ENCODE data around the gene SYTL2.
"Not testable (repeated sequence)": the region's sequence is repeated elsewhere in the genome, so short reads cannot be mapped to it uniquely, and the experiment has no call there.

The SYTL2 gene

GRCh38 chr11:85847436-85847835 is 36.5 kb upstream of the SYTL2 start:
- H3K27me3 ChIP-seq (ENCODE audit: control insufficient read depth, insufficient read depth, low read length, poor library complexity, severe bottlenecking), result no peaks in the 10 kb centered on the region
- H3K4me1 ChIP-seq (ENCODE audit: control insufficient read depth, insufficient read depth, low read length), result no peaks in the 10 kb centered on the region
- no peak overlapping the region for H3K27ac ChIP-seq (ENCODE audit: insufficient read depth, low read depth, low read length, poor library complexity, severe bottlenecking)
- H3K9me3 ChIP-seq (ENCODE audit: control insufficient read depth, low read length), result no peaks in the 10 kb centered on the region
- no peaks in the 10 kb centered on the region for H3K36me3 ChIP-seq (ENCODE audit: control insufficient read depth, insufficient read depth, low read length)
- no peak overlapping the region for H3K4me3 ChIP-seq (ENCODE audit: insufficient read depth, low read depth, low read length)

- no peak overlapping the region for H3K27ac ChIP-seq (ENCODE audit: insufficient read depth, low read depth, low read length, poor library complexity, severe bottlenecking)
- H3K27me3 ChIP-seq (ENCODE audit: control insufficient read depth, insufficient read depth, low read length, poor library complexity, severe bottlenecking), result no peaks in the 10 kb centered on the region
- no peaks in the 10 kb centered on the region for H3K4me1 ChIP-seq (ENCODE audit: control insufficient read depth, insufficient read depth, low read length)
- no peaks in the 10 kb centered on the region for H3K9me3 ChIP-seq (ENCODE audit: control insufficient read depth, low read length)
- no peaks in the 10 kb centered on the region for H3K36me3 ChIP-seq (ENCODE audit: control insufficient read depth, insufficient read depth, low read length)
- H3K4me3 ChIP-seq (ENCODE audit: insufficient read depth, low read depth, low read length), result no peak overlapping the region
- WGBS, 2 experiments, result 92 to 100% methylated on average over 1 of the region's 1 CpG
Observed at GRCh38 chr11:85845124-85845631, 34.2 kb upstream of the SYTL2 start.

GRCh38 chr11:85844439-85845123 is 33.6 kb upstream of the SYTL2 start:
- no peak overlapping the region for H3K27ac ChIP-seq (ENCODE audit: insufficient read depth, low read depth, low read length, poor library complexity, severe bottlenecking)
- no peaks in the 10 kb centered on the region for H3K27me3 ChIP-seq (ENCODE audit: control insufficient read depth, insufficient read depth, low read length, poor library complexity, severe bottlenecking)
- no peak overlapping the region for H3K4me3 ChIP-seq (ENCODE audit: insufficient read depth, low read depth, low read length)
- no peaks in the 10 kb centered on the region for H3K36me3 ChIP-seq (ENCODE audit: control insufficient read depth, insufficient read depth, low read length)
- no peaks in the 10 kb centered on the region for H3K4me1 ChIP-seq (ENCODE audit: control insufficient read depth, insufficient read depth, low read length)
- 77 to 81% methylated on average over 2 of the region's 2 CpGs for WGBS, 2 experiments
- H3K9me3 ChIP-seq (ENCODE audit: control insufficient read depth, low read length), result no peaks in the 10 kb centered on the region

GRCh38 chr11:85843929-85844328 is 33.0 kb upstream of the SYTL2 start:
- H3K4me1 ChIP-seq (ENCODE audit: control insufficient read depth, insufficient read depth, low read length), result no peaks in the 10 kb centered on the region
- no peaks in the 10 kb centered on the region for H3K36me3 ChIP-seq (ENCODE audit: control insufficient read depth, insufficient read depth, low read length)
- H3K9me3 ChIP-seq (ENCODE audit: control insufficient read depth, low read length), result no peaks in the 10 kb centered on the region
- no peak overlapping the region for H3K4me3 ChIP-seq (ENCODE audit: insufficient read depth, low read depth, low read length)
- no peaks in the 10 kb centered on the region for H3K27me3 ChIP-seq (ENCODE audit: control insufficient read depth, insufficient read depth, low read length, poor library complexity, severe bottlenecking)
- WGBS, 2 experiments, result 76 to 77% methylated on average over 2 of the region's 3 CpGs
- H3K27ac ChIP-seq (ENCODE audit: insufficient read depth, low read depth, low read length, poor library complexity, severe bottlenecking), result no peak overlapping the region

- H3K27me3 ChIP-seq (ENCODE audit: control insufficient read depth, insufficient read depth, low read length, poor library complexity, severe bottlenecking); H3K27ac ChIP-seq (ENCODE audit: insufficient read depth, low read depth, low read length, poor library complexity, severe bottlenecking); H3K36me3 ChIP-seq (ENCODE audit: control insufficient read depth, insufficient read depth, low read length); H3K4me1 ChIP-seq (ENCODE audit: control insufficient read depth, insufficient read depth, low read length); H3K4me3 ChIP-seq (ENCODE audit: insufficient read depth, low read depth, low read length); H3K9me3 ChIP-seq (ENCODE audit: control insufficient read depth, low read length): not testable (repeated sequence)
Observed at GRCh38 chr11:85840932-85841331, 30.0 kb upstream of the SYTL2 start.

- H3K27ac ChIP-seq (ENCODE audit: insufficient read depth, low read depth, low read length, poor library complexity, severe bottlenecking), result no peak overlapping the region
- 81 to 82% methylated on average over 3 of the region's 3 CpGs for WGBS, 2 experiments
- no peaks in the 10 kb centered on the region for H3K36me3 ChIP-seq (ENCODE audit: control insufficient read depth, insufficient read depth, low read length)
- H3K27me3 ChIP-seq (ENCODE audit: control insufficient read depth, insufficient read depth, low read length, poor library complexity, severe bottlenecking), result no peaks in the 10 kb centered on the region
- H3K4me1 ChIP-seq (ENCODE audit: control insufficient read depth, insufficient read depth, low read length), result no peaks in the 10 kb centered on the region
- H3K4me3 ChIP-seq (ENCODE audit: insufficient read depth, low read depth, low read length), result no peak overlapping the region
- no peaks in the 10 kb centered on the region for H3K9me3 ChIP-seq (ENCODE audit: control insufficient read depth, low read length)
Observed at GRCh38 chr11:85835729-85836128, 24.8 kb upstream of the SYTL2 start.

GRCh38 chr11:85835263-85835662 is 24.3 kb upstream of the SYTL2 start:
- no peaks in the 10 kb centered on the region for H3K9me3 ChIP-seq (ENCODE audit: control insufficient read depth, low read length)
- no peaks in the 10 kb centered on the region for H3K27me3 ChIP-seq (ENCODE audit: control insufficient read depth, insufficient read depth, low read length, poor library complexity, severe bottlenecking)
- no peak overlapping the region for H3K27ac ChIP-seq (ENCODE audit: insufficient read depth, low read depth, low read length, poor library complexity, severe bottlenecking)
- no peaks in the 10 kb centered on the region for H3K4me1 ChIP-seq (ENCODE audit: control insufficient read depth, insufficient read depth, low read length)
- H3K36me3 ChIP-seq (ENCODE audit: control insufficient read depth, insufficient read depth, low read length), result no peaks in the 10 kb centered on the region
- H3K4me3 ChIP-seq (ENCODE audit: insufficient read depth, low read depth, low read length), result no peak overlapping the region
- WGBS, 2 experiments, result 100% methylated on average over 1 of the region's 1 CpG; no CpG with 5 or more reads in 1 of the 2 experiments

GRCh38 chr11:85831050-85831449 is 20.1 kb upstream of the SYTL2 start:
- Histone ChIP-seq H3K27me3 (ENCODE audit: control insufficient read depth, insufficient read depth, low read length, poor library complexity, severe bottlenecking) (no peaks in the 10 kb centered on the region), H3K4me1 (ENCODE audit: control insufficient read depth, insufficient read depth, low read length) (no peaks in the 10 kb centered on the region), H3K4me3 (ENCODE audit: insufficient read depth, low read depth, low read length) (no peak overlapping the region), H3K9me3 (ENCODE audit: control insufficient read depth, low read length) (no peaks in the 10 kb centered on the region), H3K36me3 (ENCODE audit: control insufficient read depth, insufficient read depth, low read length) (no peaks in the 10 kb centered on the region), H3K27ac (ENCODE audit: insufficient read depth, low read depth, low read length, poor library complexity, severe bottlenecking) (no peak overlapping the region)

GRCh38 chr11:85829172-85829571 is 18.2 kb upstream of the SYTL2 start:
- Histone ChIP-seq H3K4me3 (ENCODE audit: insufficient read depth, low read depth, low read length) (no peak overlapping the region), H3K27me3 (ENCODE audit: control insufficient read depth, insufficient read depth, low read length, poor library complexity, severe bottlenecking) (no peaks in the 10 kb centered on the region), H3K36me3 (ENCODE audit: control insufficient read depth, insufficient read depth, low read length) (no peaks in the 10 kb centered on the region), H3K9me3 (ENCODE audit: control insufficient read depth, low read length) (no peaks in the 10 kb centered on the region), H3K4me1 (ENCODE audit: control insufficient read depth, insufficient read depth, low read length) (no peaks in the 10 kb centered on the region), H3K27ac (ENCODE audit: insufficient read depth, low read depth, low read length, poor library complexity, severe bottlenecking) (no peak overlapping the region)
- WGBS, 2 experiments, result 89 to 100% methylated on average over 2 of the region's 2 CpGs

- WGBS, 2 experiments, result 91 to 92% methylated on average over 1 of the region's 1 CpG
- Histone ChIP-seq H3K36me3 (ENCODE audit: control insufficient read depth, insufficient read depth, low read length) (no peaks in the 10 kb centered on the region), H3K4me3 (ENCODE audit: insufficient read depth, low read depth, low read length) (no peak overlapping the region), H3K4me1 (ENCODE audit: control insufficient read depth, insufficient read depth, low read length) (no peaks in the 10 kb centered on the region), H3K27me3 (ENCODE audit: control insufficient read depth, insufficient read depth, low read length, poor library complexity, severe bottlenecking) (no peaks in the 10 kb centered on the region), H3K27ac (ENCODE audit: insufficient read depth, low read depth, low read length, poor library complexity, severe bottlenecking) (no peak overlapping the region), H3K9me3 (ENCODE audit: control insufficient read depth, low read length) (no peaks in the 10 kb centered on the region)
Observed at GRCh38 chr11:85828640-85828978, 17.7 kb upstream of the SYTL2 start.
